Measurements from ENCODE around the gene APLP2. TPM values are rescaled to one million over a fixed set of nuclear protein-coding genes. Genes with fewer than 3 reads are reported as not detected.

The APLP2 gene
- total and polyA plus RNA-seq, 2 experiments from 2014 or later, result 322 to 362 TPM

- no peak overlapping the region for H3K4me3 Mint-ChIP-seq
- H3K4me2 ChIP-seq, result no peak overlapping the region
- DNase-seq (ENCODE audit: low spot score) (no peak), ATAC-seq (no peak)
- H3K4me1 Mint-ChIP-seq, result no peaks in the 10 kb centered on the region; the same call in 2 of the 3 replicates
- no peaks in the 10 kb centered on the region for H3K4me1 ChIP-seq (ENCODE audit: insufficient read depth)
- H3K27me3 ChIP-seq (ENCODE audit: insufficient read depth), result no peaks in the 10 kb centered on the region
- peaks cover 3% of the 10 kb centered on the region; the same call in 2 of the 3 replicates for H3K36me3 Mint-ChIP-seq (ENCODE audit: low read depth)
- no peaks in the 10 kb centered on the region; the same call in 1 of the 2 replicates for H4K20me1 ChIP-seq (replicated peaks; ENCODE audit: insufficient read depth)
- no peaks in the 10 kb centered on the region for H3F3A ChIP-seq (replicated peaks; ENCODE audit: low read depth)
- H3K9me3 Mint-ChIP-seq, result no peaks in the 10 kb centered on the region
- H3K27ac Mint-ChIP-seq, result no peak overlapping the region
- H3K27ac ChIP-seq (ENCODE audit: low read depth), result no peak overlapping the region
- TF ChIP-seq POLR2AphosphoS5 (IDR thresholded peaks at IDR 0.05; ENCODE audit: low read depth), result no peak
- TF ChIP-seq CREB1 (CRISPR knock-in tag; IDR thresholded peaks at IDR 0.05; ENCODE audit: low read depth), result no peak
- TF ChIP-seq STAT1 (IDR thresholded peaks at IDR 0.05; ENCODE audit: unreplicated experiment), result no peak
- TF ChIP-seq JUNB (IDR thresholded peaks at IDR 0.05; ENCODE audit: unreplicated experiment), result no peak
- TF ChIP-seq, protein P1, sequence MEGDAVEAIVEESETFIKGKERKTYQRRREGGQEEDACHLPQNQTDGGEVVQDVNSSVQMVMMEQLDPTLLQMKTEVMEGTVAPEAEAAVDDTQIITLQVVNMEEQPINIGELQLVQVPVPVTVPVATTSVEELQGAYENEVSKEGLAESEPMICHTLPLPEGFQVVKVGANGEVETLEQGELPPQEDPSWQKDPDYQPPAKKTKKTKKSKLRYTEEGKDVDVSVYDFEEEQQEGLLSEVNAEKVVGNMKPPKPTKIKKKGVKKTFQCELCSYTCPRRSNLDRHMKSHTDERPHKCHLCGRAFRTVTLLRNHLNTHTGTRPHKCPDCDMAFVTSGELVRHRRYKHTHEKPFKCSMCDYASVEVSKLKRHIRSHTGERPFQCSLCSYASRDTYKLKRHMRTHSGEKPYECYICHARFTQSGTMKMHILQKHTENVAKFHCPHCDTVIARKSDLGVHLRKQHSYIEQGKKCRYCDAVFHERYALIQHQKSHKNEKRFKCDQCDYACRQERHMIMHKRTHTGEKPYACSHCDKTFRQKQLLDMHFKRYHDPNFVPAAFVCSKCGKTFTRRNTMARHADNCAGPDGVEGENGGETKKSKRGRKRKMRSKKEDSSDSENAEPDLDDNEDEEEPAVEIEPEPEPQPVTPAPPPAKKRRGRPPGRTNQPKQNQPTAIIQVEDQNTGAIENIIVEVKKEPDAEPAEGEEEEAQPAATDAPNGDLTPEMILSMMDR (conservative IDR thresholded peaks at IDR 0.05; ENCODE audit: low read depth in 2 of 2), result no peak
- no peak for TF ChIP-seq NANOG (IDR thresholded peaks at IDR 0.05; ENCODE audit: borderline replicate concordance)
- TF ChIP-seq, protein P2, sequence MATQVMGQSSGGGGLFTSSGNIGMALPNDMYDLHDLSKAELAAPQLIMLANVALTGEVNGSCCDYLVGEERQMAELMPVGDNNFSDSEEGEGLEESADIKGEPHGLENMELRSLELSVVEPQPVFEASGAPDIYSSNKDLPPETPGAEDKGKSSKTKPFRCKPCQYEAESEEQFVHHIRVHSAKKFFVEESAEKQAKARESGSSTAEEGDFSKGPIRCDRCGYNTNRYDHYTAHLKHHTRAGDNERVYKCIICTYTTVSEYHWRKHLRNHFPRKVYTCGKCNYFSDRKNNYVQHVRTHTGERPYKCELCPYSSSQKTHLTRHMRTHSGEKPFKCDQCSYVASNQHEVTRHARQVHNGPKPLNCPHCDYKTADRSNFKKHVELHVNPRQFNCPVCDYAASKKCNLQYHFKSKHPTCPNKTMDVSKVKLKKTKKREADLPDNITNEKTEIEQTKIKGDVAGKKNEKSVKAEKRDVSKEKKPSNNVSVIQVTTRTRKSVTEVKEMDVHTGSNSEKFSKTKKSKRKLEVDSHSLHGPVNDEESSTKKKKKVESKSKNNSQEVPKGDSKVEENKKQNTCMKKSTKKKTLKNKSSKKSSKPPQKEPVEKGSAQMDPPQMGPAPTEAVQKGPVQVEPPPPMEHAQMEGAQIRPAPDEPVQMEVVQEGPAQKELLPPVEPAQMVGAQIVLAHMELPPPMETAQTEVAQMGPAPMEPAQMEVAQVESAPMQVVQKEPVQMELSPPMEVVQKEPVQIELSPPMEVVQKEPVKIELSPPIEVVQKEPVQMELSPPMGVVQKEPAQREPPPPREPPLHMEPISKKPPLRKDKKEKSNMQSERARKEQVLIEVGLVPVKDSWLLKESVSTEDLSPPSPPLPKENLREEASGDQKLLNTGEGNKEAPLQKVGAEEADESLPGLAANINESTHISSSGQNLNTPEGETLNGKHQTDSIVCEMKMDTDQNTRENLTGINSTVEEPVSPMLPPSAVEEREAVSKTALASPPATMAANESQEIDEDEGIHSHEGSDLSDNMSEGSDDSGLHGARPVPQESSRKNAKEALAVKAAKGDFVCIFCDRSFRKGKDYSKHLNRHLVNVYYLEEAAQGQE (IDR thresholded peaks at IDR 0.05; ENCODE audit: unreplicated experiment), result no peak
- TF ChIP-seq EZH2phosphoT487 (IDR thresholded peaks at IDR 0.05; ENCODE audit: unreplicated experiment), result no peak
- TF ChIP-seq ZNF331 (CRISPR knock-in tag; IDR thresholded peaks at IDR 0.05; ENCODE audit: low read depth), result no peak
- no peaks in the 10 kb centered on the region for H3K36me3 ChIP-seq (ENCODE audit: insufficient read depth)
- peaks cover 3% of the 10 kb centered on the region for H3K27me3 Mint-ChIP-seq (ENCODE audit: insufficient read depth, low read depth, poor library complexity)
- H3K79me2 ChIP-seq (replicated peaks; ENCODE audit: insufficient read depth), result no peaks in the 10 kb centered on the region
- no peaks in the 10 kb centered on the region for H3K9me2 ChIP-seq (ENCODE audit: insufficient read depth)
- no peak overlapping the region for H2AFZ ChIP-seq
- no peak overlapping the region for H3K4me3 ChIP-seq
Observed at GRCh38 chr11:130190371-130190881, 120.7 kb downstream of the APLP2 start.

GRCh38 chr11:130191896-130192295, 122.2 kb downstream of the APLP2 start:
- Mint-ChIP-seq H3K36me3 (ENCODE audit: low read depth) (peaks cover 3% of the 10 kb centered on the region; the same call in 2 of the 3 replicates), H3K9me3 (no peaks in the 10 kb centered on the region), H3K4me1 (no peaks in the 10 kb centered on the region; the same call in 2 of the 3 replicates), H3K4me3 (no peak overlapping the region), H3K27ac (no peak overlapping the region), H3K27me3 (ENCODE audit: insufficient read depth, low read depth, poor library complexity) (peaks cover 3% of the 10 kb centered on the region)
- no peaks in the 10 kb centered on the region for H3K79me2 ChIP-seq (replicated peaks; ENCODE audit: insufficient read depth)
- no peak overlapping the region for H3K4me2 ChIP-seq
- H3K4me3 ChIP-seq, result no peak overlapping the region
- H3F3A ChIP-seq (replicated peaks; ENCODE audit: low read depth), result no peaks in the 10 kb centered on the region
- ATAC-seq (no peak), DNase-seq (ENCODE audit: low spot score) (no peak)
- no peak overlapping the region for H3K27ac ChIP-seq (ENCODE audit: low read depth)
- no peaks in the 10 kb centered on the region for H4K20me1 ChIP-seq (replicated peaks; ENCODE audit: insufficient read depth)
- no peaks in the 10 kb centered on the region for H3K4me1 ChIP-seq (ENCODE audit: insufficient read depth)
- H2AFZ ChIP-seq, result no peak overlapping the region
- no peaks in the 10 kb centered on the region for H3K27me3 ChIP-seq (ENCODE audit: insufficient read depth)
- no peaks in the 10 kb centered on the region for H3K36me3 ChIP-seq (ENCODE audit: insufficient read depth)
- no peaks in the 10 kb centered on the region for H3K9me2 ChIP-seq (ENCODE audit: insufficient read depth)
- TF ChIP-seq CREB1 (CRISPR knock-in tag; IDR thresholded peaks at IDR 0.05; ENCODE audit: low read depth), result no peak
- TF ChIP-seq, protein P2 (IDR thresholded peaks at IDR 0.05; ENCODE audit: unreplicated experiment), result no peak
- TF ChIP-seq, protein P3, sequence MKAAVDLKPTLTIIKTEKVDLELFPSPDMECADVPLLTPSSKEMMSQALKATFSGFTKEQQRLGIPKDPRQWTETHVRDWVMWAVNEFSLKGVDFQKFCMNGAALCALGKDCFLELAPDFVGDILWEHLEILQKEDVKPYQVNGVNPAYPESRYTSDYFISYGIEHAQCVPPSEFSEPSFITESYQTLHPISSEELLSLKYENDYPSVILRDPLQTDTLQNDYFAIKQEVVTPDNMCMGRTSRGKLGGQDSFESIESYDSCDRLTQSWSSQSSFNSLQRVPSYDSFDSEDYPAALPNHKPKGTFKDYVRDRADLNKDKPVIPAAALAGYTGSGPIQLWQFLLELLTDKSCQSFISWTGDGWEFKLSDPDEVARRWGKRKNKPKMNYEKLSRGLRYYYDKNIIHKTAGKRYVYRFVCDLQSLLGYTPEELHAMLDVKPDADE (IDR thresholded peaks at IDR 0.05), result no peak
- no peak for TF ChIP-seq STAT1 (IDR thresholded peaks at IDR 0.05; ENCODE audit: unreplicated experiment)
- no peak for TF ChIP-seq EZH2phosphoT487 (IDR thresholded peaks at IDR 0.05; ENCODE audit: unreplicated experiment)
- TF ChIP-seq, protein P1 (conservative IDR thresholded peaks at IDR 0.05; ENCODE audit: low read depth in 2 of 2), result no peak
- no peak for TF ChIP-seq JUNB (IDR thresholded peaks at IDR 0.05; ENCODE audit: unreplicated experiment)
- no peak for TF ChIP-seq ZNF331 (CRISPR knock-in tag; IDR thresholded peaks at IDR 0.05; ENCODE audit: low read depth)

Measured in GM23338 (cell line).